Cardiac fibroblast (primary cell): ENCODE results near the gene ATP2B2.

Experiments
- DNase-seq, 2 donors: peaks; one replicate each; pipeline versions ENCODE4 v3.0.0 to v3.0.0-alpha.2; 2010; ENCODE audit warnings: low read depth in 2 of 2
- H3K4me3 ChIP-seq, 2 donors: replicated peaks in 1 of 2; 1 replicate in 1 of 2; 2 replicates in 1 of 2; pipeline ENCODE4 v1.5.1; 2011; ENCODE audit warnings: low read depth in 2 of 2, low read length in 2 of 2, mild to moderate bottlenecking in 2 of 2, moderate library complexity in 1 of 2
- CTCF ChIP-seq: IDR thresholded peaks from one replicate; pipeline ENCODE4 v1.5.1; 2011; ENCODE audit warnings: low read depth, mild to moderate bottlenecking, low read length, inconsistent platforms

Gene ATP2B2

GRCh38 chr3:10353160-10353559, 152.2 kb downstream of the ATP2B2 start:
- no peak for TF ChIP-seq CTCF
- no peak overlapping the region for H3K4me3 ChIP-seq
- peak in 1 of 2 donors; percentile 24 for DNase-seq

GRCh38 chr3:10352146-10352911, 153.1 kb downstream of the ATP2B2 start:
- TF ChIP-seq CTCF = no peak
- DNase-seq = peak; percentile 56 to 85
- no peak overlapping the region for H3K4me3 ChIP-seq

GRCh38 chr3:10351013-10351735, 154.2 kb downstream of the ATP2B2 start:
- DNase-seq = no peak
- no peak overlapping the region for H3K4me3 ChIP-seq
- no peak for TF ChIP-seq CTCF

GRCh38 chr3:10350324-10350985, 154.9 kb downstream of the ATP2B2 start:
- TF ChIP-seq CTCF = no peak
- no peak for DNase-seq
- no peak overlapping the region for H3K4me3 ChIP-seq

- no peak for TF ChIP-seq CTCF
- no peak overlapping the region for H3K4me3 ChIP-seq
- DNase-seq = no peak
These were observed 155.6 kb downstream of the ATP2B2 start for GRCh38 chr3:10349801-10350200.

- no peak for DNase-seq
- H3K4me3 ChIP-seq = no peak overlapping the region
- TF ChIP-seq CTCF = no peak
These were observed 157.0 kb downstream of the ATP2B2 start for GRCh38 chr3:10348404-10348721.
